ENCODE results near the gene AGMO.

- TF ChIP-seq, protein P1, sequence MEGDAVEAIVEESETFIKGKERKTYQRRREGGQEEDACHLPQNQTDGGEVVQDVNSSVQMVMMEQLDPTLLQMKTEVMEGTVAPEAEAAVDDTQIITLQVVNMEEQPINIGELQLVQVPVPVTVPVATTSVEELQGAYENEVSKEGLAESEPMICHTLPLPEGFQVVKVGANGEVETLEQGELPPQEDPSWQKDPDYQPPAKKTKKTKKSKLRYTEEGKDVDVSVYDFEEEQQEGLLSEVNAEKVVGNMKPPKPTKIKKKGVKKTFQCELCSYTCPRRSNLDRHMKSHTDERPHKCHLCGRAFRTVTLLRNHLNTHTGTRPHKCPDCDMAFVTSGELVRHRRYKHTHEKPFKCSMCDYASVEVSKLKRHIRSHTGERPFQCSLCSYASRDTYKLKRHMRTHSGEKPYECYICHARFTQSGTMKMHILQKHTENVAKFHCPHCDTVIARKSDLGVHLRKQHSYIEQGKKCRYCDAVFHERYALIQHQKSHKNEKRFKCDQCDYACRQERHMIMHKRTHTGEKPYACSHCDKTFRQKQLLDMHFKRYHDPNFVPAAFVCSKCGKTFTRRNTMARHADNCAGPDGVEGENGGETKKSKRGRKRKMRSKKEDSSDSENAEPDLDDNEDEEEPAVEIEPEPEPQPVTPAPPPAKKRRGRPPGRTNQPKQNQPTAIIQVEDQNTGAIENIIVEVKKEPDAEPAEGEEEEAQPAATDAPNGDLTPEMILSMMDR (IDR thresholded peaks at IDR 0.05) = no peak
- no peak for TF ChIP-seq POLR2A (IDR thresholded peaks at IDR 0.05)
Measured at GRCh38 chr7:15504351-15504750, 57.5 kb downstream of the AGMO start.

All from right lobe of liver (tissue), 4 donors.